ENCODE data around the gene RAB3GAP2. TPM values are rescaled to one million over a fixed set of nuclear protein-coding genes. Genes with fewer than 3 reads are reported as not detected.

Gene RAB3GAP2
- total RNA-seq, 5 donors from 2014 or later (not counting 1 experiment from before 2014, with no cell fraction given) = 42.1 to 55.1 (median 46.7) TPM

DNA sequence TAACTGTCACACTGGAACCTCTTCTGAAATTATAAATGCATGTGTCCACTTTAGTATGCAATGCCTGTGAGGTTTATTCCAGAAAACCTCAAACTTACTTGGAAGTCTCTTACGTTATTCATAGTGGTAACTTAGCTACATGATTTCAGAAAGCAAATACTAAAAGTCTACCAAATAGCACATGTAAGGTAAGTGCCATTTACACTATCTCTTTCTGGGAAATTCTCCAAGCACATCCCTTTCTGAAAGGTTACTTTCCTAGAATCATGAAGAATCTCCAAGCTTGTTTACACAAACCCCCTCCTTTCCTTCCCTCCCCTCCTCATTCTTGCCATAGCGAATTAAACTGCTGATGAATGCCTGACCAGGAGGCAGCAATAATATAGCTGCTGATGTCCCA is 42.5 kb downstream of the RAB3GAP2 start:
- POLR2A ChIA-PET = no interaction called here
- Histone ChIP-seq H3K4me3 (ENCODE audit: control insufficient read depth in 1 of 2, extremely low read depth in 1 of 2, low read length in 1 of 2) (no peak overlapping the region), H3K36me3 (ENCODE audit: control insufficient read depth in 2 of 2, extremely low read depth in 1 of 2, insufficient read depth in 1 of 2, low read length in 1 of 2) (peaks cover 4 to 39% of the 10 kb centered on the region in 2 donors), H3K4me1 (ENCODE audit: control insufficient read depth in 1 of 2, extremely low read depth in 1 of 2, insufficient read depth in 2 of 2, low read length in 2 of 2) (no peaks in the 10 kb centered on the region), H3K27ac (ENCODE audit: low read length) (no peak overlapping the region), H3K9me3 (no peaks in the 10 kb centered on the region), H3K27me3 (replicated peaks in 1 of 2; ENCODE audit: control insufficient read depth in 2 of 2, extremely low read depth in 1 of 2, insufficient read depth in 2 of 2, low read length in 1 of 2) (no peaks in the 10 kb centered on the region)
- Mint-ChIP-seq H3K27me3 (no peaks in the 10 kb centered on the region), H3K36me3 (peaks cover 51% of the 10 kb centered on the region), H3K4me3 (no peak overlapping the region), H3K27ac (no peak overlapping the region), H3K4me1 (peaks cover 53 to 59% (median 57%) of the 10 kb centered on the region in 3 donors), H3K9me3 (no peaks in the 10 kb centered on the region)
- ATAC-seq (replicated peaks in 1 of 4) (no peak), DNase-seq (no peak)
- CTCF ChIA-PET = interaction anchor here (0.6 to 1.0 kb wide), 3 partner anchors 20 to 503 kb away, joined by 3 read pairs; no protein-coding TSS in a partner anchor
- WGBS (ENCODE audit: insufficient coverage) = no CpG with 5 or more reads among the region's 2 CpGs

GRCh38 chr1:220227393-220227792 is 44.9 kb downstream of the RAB3GAP2 start:
- no peaks in the 10 kb centered on the region for H3K27me3 Mint-ChIP-seq
- H3K36me3 Mint-ChIP-seq = peaks cover 47% of the 10 kb centered on the region
- H3K27ac Mint-ChIP-seq = no peak overlapping the region
- Histone ChIP-seq H3K27me3 (replicated peaks in 1 of 2; ENCODE audit: control insufficient read depth in 2 of 2, extremely low read depth in 1 of 2, insufficient read depth in 2 of 2, low read length in 1 of 2) (no peaks in the 10 kb centered on the region), H3K36me3 (ENCODE audit: control insufficient read depth in 2 of 2, extremely low read depth in 1 of 2, insufficient read depth in 1 of 2, low read length in 1 of 2) (peaks cover 4 to 35% of the 10 kb centered on the region in 2 donors), H3K4me1 (ENCODE audit: control insufficient read depth in 1 of 2, extremely low read depth in 1 of 2, insufficient read depth in 2 of 2, low read length in 2 of 2) (no peaks in the 10 kb centered on the region), H3K9me3 (no peaks in the 10 kb centered on the region), H3K4me3 (ENCODE audit: control insufficient read depth in 1 of 2, extremely low read depth in 1 of 2, low read length in 1 of 2) (no peak overlapping the region), H3K27ac (ENCODE audit: low read length) (no peak overlapping the region)
- POLR2A ChIA-PET = interaction anchor here in 1 of 2 donors (0.5 kb wide), 1 partner anchor 140 kb away, joined by 8 read pairs; no protein-coding TSS in a partner anchor
- H3K4me3 Mint-ChIP-seq = no peak overlapping the region
- 80% methylated on average over 1 of the region's 4 CpGs for WGBS (ENCODE audit: insufficient coverage)
- no peaks in the 10 kb centered on the region for H3K9me3 Mint-ChIP-seq
- ATAC-seq (replicated peaks in 1 of 4) (no peak), DNase-seq (no peak)
- CTCF ChIA-PET = no interaction called here
- peaks cover 67 to 81% (median 73%) of the 10 kb centered on the region in 3 donors for H3K4me1 Mint-ChIP-seq

- H3K9me3 Mint-ChIP-seq = no peaks in the 10 kb centered on the region
- H3K4me3 Mint-ChIP-seq = no peak overlapping the region
- no peak overlapping the region for H3K27ac ChIP-seq (ENCODE audit: low read length)
- ChIA-PET CTCF (no interaction called here), POLR2A (interaction anchor here in 1 of 2 donors (0.9 kb wide), 1 partner anchor 32 kb away, joined by 3 read pairs; no protein-coding TSS in a partner anchor)
- no peak overlapping the region for H3K27ac Mint-ChIP-seq
- H3K4me3 ChIP-seq (ENCODE audit: control insufficient read depth in 1 of 2, extremely low read depth in 1 of 2, low read length in 1 of 2) = no peak overlapping the region
- ATAC-seq (replicated peaks in 1 of 4) (no peak), DNase-seq (no peak)
- H3K36me3 ChIP-seq (ENCODE audit: control insufficient read depth in 2 of 2, extremely low read depth in 1 of 2, insufficient read depth in 1 of 2, low read length in 1 of 2) = peaks cover 4 to 30% of the 10 kb centered on the region in 2 donors
- H3K27me3 Mint-ChIP-seq = no peaks in the 10 kb centered on the region
- no peaks in the 10 kb centered on the region for H3K4me1 ChIP-seq (ENCODE audit: control insufficient read depth in 1 of 2, extremely low read depth in 1 of 2, insufficient read depth in 2 of 2, low read length in 2 of 2)
- H3K4me1 Mint-ChIP-seq = peaks cover 68 to 82% (median 77%) of the 10 kb centered on the region in 3 donors
- peaks cover 43% of the 10 kb centered on the region for H3K36me3 Mint-ChIP-seq
- WGBS (ENCODE audit: insufficient coverage) = 93% methylated on average over 3 of the region's 3 CpGs
- no peaks in the 10 kb centered on the region for H3K27me3 ChIP-seq (replicated peaks in 1 of 2; ENCODE audit: control insufficient read depth in 2 of 2, extremely low read depth in 1 of 2, insufficient read depth in 2 of 2, low read length in 1 of 2)
- H3K9me3 ChIP-seq = no peaks in the 10 kb centered on the region
Measured at GRCh38 chr1:220226752-220227151, 45.5 kb downstream of the RAB3GAP2 start.

GRCh38 chr1:220225957-220226356 is 46.3 kb downstream of the RAB3GAP2 start:
- Histone ChIP-seq H3K4me1 (ENCODE audit: control insufficient read depth in 1 of 2, extremely low read depth in 1 of 2, insufficient read depth in 2 of 2, low read length in 2 of 2) (no peaks in the 10 kb centered on the region), H3K4me3 (ENCODE audit: control insufficient read depth in 1 of 2, extremely low read depth in 1 of 2, low read length in 1 of 2) (no peak overlapping the region), H3K27ac (ENCODE audit: low read length) (no peak overlapping the region), H3K36me3 (ENCODE audit: control insufficient read depth in 2 of 2, extremely low read depth in 1 of 2, insufficient read depth in 1 of 2, low read length in 1 of 2) (peaks cover 4 to 24% of the 10 kb centered on the region in 2 donors), H3K27me3 (replicated peaks in 1 of 2; ENCODE audit: control insufficient read depth in 2 of 2, extremely low read depth in 1 of 2, insufficient read depth in 2 of 2, low read length in 1 of 2) (no peaks in the 10 kb centered on the region), H3K9me3 (no peaks in the 10 kb centered on the region)
- peaks cover 39% of the 10 kb centered on the region for H3K36me3 Mint-ChIP-seq
- no peak for DNase-seq
- H3K4me3 Mint-ChIP-seq = no peak overlapping the region
- H3K27me3 Mint-ChIP-seq = no peaks in the 10 kb centered on the region
- POLR2A ChIA-PET = interaction anchor here in 1 of 2 donors (0.9 kb wide), 1 partner anchor 31 kb away, joined by 3 read pairs; no protein-coding TSS in a partner anchor
- CTCF ChIA-PET = no interaction called here
- no peaks in the 10 kb centered on the region for H3K9me3 Mint-ChIP-seq
- no peak for ATAC-seq (replicated peaks in 1 of 4)
- H3K27ac Mint-ChIP-seq = no peak overlapping the region
- H3K4me1 Mint-ChIP-seq = peaks cover 60 to 76% (median 76%) of the 10 kb centered on the region in 3 donors

DNA sequence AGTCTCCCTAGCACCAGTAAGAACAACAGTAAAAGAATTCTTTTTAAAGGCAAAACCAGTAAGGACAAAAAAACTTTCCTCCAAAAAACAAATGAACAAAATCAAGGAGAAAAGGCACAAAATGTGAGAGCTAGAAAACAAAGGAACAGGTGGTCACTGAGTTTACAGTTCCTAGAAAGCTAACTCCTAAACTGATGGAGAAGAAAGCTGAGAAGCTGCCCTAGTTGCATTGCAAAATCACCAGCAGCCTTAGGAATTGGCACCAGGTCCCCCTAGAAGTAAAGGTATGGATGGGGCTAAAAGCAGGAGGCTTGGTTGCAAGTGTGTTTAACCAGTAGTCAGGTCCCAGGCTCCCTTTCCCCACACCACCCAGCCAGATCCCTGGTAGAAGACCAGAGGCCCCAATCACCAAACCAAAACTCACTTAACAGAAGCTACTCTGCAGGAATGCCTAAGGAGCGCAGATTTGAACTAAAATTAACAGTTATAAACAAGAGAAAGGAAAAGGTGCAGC is 47.6 kb downstream of the RAB3GAP2 start:
- WGBS (ENCODE audit: insufficient coverage) = 100% methylated on average over 1 of the region's 1 CpG
- peak overlapping the region in 1 of 2 donors; percentile 17 for H3K27ac Mint-ChIP-seq

DNA sequence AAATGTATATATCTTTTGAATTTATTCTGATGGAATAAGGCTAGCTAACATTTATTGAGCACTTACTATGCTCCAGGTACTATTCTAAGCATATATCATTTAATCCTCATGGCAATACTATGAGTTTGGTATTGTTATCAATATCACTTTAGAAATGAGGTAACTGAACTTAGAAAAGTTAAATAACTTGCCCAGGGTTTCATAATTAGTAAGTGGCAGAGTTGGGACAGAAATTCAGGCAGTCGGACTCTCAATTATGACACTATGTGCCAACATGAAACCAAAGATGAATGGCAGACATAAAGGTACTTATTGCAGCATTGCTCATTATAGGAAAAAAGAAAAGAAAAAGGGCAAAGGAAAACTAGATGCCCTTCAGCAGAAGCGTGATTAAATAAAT is 48.2 kb downstream of the RAB3GAP2 start:
- H3K27me3 Mint-ChIP-seq = no peaks in the 10 kb centered on the region
- Histone ChIP-seq H3K4me1 (ENCODE audit: control insufficient read depth in 1 of 2, extremely low read depth in 1 of 2, insufficient read depth in 2 of 2, low read length in 2 of 2) (no peaks in the 10 kb centered on the region), H3K9me3 (no peaks in the 10 kb centered on the region), H3K27me3 (replicated peaks in 1 of 2; ENCODE audit: control insufficient read depth in 2 of 2, extremely low read depth in 1 of 2, insufficient read depth in 2 of 2, low read length in 1 of 2) (no peaks in the 10 kb centered on the region), H3K4me3 (ENCODE audit: control insufficient read depth in 1 of 2, extremely low read depth in 1 of 2, low read length in 1 of 2) (no peak overlapping the region), H3K27ac (ENCODE audit: low read length) (no peak overlapping the region), H3K36me3 (ENCODE audit: control insufficient read depth in 2 of 2, extremely low read depth in 1 of 2, insufficient read depth in 1 of 2, low read length in 1 of 2) (peaks cover 4 to 16% of the 10 kb centered on the region in 2 donors)
- CTCF ChIA-PET = interaction anchor here (0.7 kb wide), 2 partner anchors 458 to 555 kb away, joined by 3 to 4 read pairs; no protein-coding TSS in a partner anchor
- POLR2A ChIA-PET = interaction anchor here in 1 of 2 donors (0.6 to 0.7 kb wide), 2 partner anchors 34 to 1929 kb away, joined by 5 to 12 read pairs; no protein-coding TSS in a partner anchor
- ATAC-seq (replicated peaks in 1 of 4) = no peak
- H3K27ac Mint-ChIP-seq = no peak overlapping the region
- no peaks in the 10 kb centered on the region for H3K9me3 Mint-ChIP-seq
- peaks cover 69 to 90% (median 76%) of the 10 kb centered on the region in 3 donors for H3K4me1 Mint-ChIP-seq
- 60% methylated on average over 1 of the region's 2 CpGs for whole genome bisulfite sequencing (ENCODE audit: insufficient coverage)
- H3K36me3 Mint-ChIP-seq = peaks cover 38% of the 10 kb centered on the region
- no peak for DNase-seq
- no peak overlapping the region for H3K4me3 Mint-ChIP-seq

More for the DNA sequence above, 47.6 kb downstream of the RAB3GAP2 start:
- Mint-ChIP-seq H3K36me3 (peaks cover 38% of the 10 kb centered on the region), H3K4me3 (no peak overlapping the region), H3K9me3 (no peaks in the 10 kb centered on the region), H3K4me1 (peaks cover 64 to 83% (median 76%) of the 10 kb centered on the region in 3 donors), H3K27me3 (no peaks in the 10 kb centered on the region)
- H3K27ac ChIP-seq (ENCODE audit: low read length) = no peak overlapping the region
- no peak for DNase-seq
- H3K9me3 ChIP-seq = no peaks in the 10 kb centered on the region
- POLR2A ChIA-PET = no interaction called here
- no peaks in the 10 kb centered on the region for H3K4me1 ChIP-seq (ENCODE audit: control insufficient read depth in 1 of 2, extremely low read depth in 1 of 2, insufficient read depth in 2 of 2, low read length in 2 of 2)
- H3K27me3 ChIP-seq (replicated peaks in 1 of 2; ENCODE audit: control insufficient read depth in 2 of 2, extremely low read depth in 1 of 2, insufficient read depth in 2 of 2, low read length in 1 of 2) = no peaks in the 10 kb centered on the region
- peaks cover 4 to 16% of the 10 kb centered on the region in 2 donors for H3K36me3 ChIP-seq (ENCODE audit: control insufficient read depth in 2 of 2, extremely low read depth in 1 of 2, insufficient read depth in 1 of 2, low read length in 1 of 2)
- CTCF ChIA-PET = interaction anchor here in 1 of 2 donors (0.5 kb wide), 1 partner anchor 1068 kb away, joined by 4 read pairs; no protein-coding TSS in a partner anchor
- no peak overlapping the region for H3K4me3 ChIP-seq (ENCODE audit: control insufficient read depth in 1 of 2, extremely low read depth in 1 of 2, low read length in 1 of 2)
- no peak for ATAC-seq (replicated peaks in 1 of 4)

Data from T-cell (primary cell).